ENCODE results near the gene PKIG.

DNA sequence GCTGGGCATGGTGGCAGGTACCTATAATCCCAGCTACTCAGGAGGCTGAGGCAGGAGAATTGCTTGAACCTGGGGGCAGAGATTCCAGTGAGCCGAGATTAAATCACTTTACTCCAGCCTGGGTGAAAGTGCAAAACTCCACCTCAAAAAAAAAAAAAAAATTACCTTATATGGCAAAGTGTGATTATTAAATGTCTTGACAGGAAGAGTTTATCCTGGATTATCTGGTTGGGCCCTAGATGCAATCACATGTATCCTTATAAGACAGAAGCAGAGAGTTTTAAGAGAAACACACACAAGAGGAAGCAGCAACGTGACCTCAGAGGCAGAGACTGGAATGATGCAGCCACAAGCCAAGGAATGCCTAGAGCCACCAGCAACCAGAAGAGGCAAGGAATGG lies 58.1 kb downstream of the PKIG start:
- TF ChIP-seq, protein P1, sequence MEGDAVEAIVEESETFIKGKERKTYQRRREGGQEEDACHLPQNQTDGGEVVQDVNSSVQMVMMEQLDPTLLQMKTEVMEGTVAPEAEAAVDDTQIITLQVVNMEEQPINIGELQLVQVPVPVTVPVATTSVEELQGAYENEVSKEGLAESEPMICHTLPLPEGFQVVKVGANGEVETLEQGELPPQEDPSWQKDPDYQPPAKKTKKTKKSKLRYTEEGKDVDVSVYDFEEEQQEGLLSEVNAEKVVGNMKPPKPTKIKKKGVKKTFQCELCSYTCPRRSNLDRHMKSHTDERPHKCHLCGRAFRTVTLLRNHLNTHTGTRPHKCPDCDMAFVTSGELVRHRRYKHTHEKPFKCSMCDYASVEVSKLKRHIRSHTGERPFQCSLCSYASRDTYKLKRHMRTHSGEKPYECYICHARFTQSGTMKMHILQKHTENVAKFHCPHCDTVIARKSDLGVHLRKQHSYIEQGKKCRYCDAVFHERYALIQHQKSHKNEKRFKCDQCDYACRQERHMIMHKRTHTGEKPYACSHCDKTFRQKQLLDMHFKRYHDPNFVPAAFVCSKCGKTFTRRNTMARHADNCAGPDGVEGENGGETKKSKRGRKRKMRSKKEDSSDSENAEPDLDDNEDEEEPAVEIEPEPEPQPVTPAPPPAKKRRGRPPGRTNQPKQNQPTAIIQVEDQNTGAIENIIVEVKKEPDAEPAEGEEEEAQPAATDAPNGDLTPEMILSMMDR (IDR thresholded peaks at IDR 0.05; ENCODE audit: extremely low read depth in 1 of 2, insufficient read depth in 1 of 2, low read depth in 1 of 2, low read length in 2 of 2) = no peak
- TF ChIP-seq POLR2A (IDR thresholded peaks at IDR 0.05; ENCODE audit: low read depth, low read length) (no peak), FOS (IDR thresholded peaks at IDR 0.05; ENCODE audit: borderline replicate concordance, insufficient read depth, low read length) (no peak), POLR2AphosphoS5 (IDR thresholded peaks at IDR 0.05; ENCODE audit: insufficient read depth, low read depth, low read length) (no peak), EZH2 (IDR thresholded peaks at IDR 0.05; ENCODE audit: borderline replicate concordance, low read depth, low read length, severe bottlenecking) (no peak), MAX (IDR thresholded peaks at IDR 0.05; ENCODE audit: insufficient read depth, insufficient read length) (no peak), GATA2 (IDR thresholded peaks at IDR 0.05; ENCODE audit: insufficient read depth, insufficient read length, low read depth, low read length) (no peak), MYC (IDR thresholded peaks at IDR 0.05; ENCODE audit: low read depth, low read length) (no peak), JUN (IDR thresholded peaks at IDR 0.05; ENCODE audit: borderline replicate concordance, insufficient read depth, insufficient read length, low read depth) (no peak)
